Measurements from ENCODE around the gene SPP2.

SPP2 gene, protein sequence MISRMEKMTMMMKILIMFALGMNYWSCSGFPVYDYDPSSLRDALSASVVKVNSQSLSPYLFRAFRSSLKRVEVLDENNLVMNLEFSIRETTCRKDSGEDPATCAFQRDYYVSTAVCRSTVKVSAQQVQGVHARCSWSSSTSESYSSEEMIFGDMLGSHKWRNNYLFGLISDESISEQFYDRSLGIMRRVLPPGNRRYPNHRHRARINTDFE

DNA sequence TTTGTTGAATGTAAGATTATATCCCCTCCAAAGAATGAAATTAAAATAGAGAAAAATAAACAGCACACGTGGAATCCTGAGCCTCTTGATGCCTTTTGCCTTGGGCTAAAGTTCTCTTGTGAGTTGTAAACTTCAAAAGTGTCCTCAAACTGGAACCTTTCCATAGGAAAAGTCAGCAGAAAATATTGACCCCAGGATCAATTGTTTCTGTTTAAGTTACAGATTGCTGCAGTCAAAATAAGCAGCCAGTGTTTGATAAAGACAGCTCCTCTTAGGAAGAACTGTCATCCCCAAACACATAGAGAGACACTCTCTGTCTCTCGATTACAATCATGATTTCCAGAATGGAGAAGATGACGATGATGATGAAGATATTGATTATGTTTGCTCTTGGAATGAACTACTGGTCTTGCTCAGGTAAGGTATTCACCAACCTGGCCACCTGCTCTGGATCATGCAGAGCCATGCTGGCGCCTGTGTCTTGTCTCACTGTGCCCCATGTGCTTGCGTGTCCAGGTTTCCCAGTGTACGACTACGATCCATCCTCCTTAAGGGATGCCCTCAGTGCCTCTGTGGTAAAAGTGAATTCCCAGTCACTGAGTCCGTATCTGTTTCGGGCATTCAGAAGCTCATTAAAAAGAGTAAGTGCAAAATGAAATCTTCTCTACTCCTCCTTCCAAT is at the start of gene SPP2:
TSS of gene SPP2 (plus strand) at position 248 of the 681 bp plus-strand sequence. CDS start at position 333, 85 bp downstream.
- no peak for DNase-seq (ENCODE audit: low spot score)

DNA sequence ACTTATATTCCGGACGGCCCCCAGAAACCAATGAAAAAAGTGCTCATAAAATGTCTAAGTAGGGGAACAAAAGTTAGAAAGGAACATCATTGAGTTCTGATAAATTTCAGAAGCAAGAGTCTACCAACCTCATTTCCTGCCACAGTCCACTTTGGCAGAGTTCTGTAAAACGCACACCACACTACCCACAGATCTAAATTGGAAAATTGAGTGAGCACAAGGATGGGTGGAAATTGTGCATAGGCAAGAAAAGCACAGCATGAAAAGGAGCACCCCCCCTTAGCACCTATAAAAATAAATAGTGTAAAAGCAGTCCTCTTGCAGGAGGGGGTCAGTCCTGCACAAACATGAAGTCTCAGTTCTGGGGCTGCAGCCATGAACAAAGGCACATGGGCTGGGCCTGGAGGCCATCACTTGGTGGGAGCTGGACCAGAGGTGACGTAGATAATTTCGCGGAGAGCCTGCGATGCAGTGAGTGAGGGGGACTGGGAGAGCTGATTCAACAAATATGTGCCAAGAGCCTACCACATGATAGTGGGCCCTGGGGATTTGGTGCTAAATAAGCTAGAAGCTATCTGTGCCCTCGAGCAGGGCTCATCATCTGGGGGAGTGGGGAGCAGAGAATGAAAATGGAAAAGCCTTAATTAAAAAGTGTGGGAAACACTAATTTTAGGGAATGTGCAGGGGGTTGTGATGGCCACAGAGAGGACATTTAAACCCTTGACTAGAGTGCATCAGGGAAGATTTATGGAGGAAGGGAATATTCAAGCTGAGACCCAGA is 48.9 kb upstream of the SPP2 start:
- DNase-seq (ENCODE audit: low spot score) = no peak

DNA sequence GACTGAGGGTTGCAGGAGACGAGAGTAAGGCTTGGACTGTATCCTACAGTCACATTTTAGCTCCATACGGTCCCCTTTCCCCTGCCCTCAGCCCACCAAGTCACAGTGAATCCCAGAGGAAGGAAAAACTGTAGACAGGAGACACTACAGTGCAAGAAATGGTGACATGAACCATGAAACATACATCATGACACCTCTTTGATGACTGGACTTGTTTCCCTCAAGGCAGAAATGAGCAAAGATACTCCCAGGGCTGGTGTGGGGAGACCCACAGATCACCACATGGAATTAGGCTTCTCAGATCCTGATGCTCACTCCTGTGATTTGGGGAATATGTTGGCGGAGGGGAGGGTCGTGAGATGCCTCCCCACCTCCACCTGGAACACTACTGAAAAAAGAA is 48.2 kb upstream of the SPP2 start:
- DNase-seq (ENCODE audit: low spot score) = no peak

DNA sequence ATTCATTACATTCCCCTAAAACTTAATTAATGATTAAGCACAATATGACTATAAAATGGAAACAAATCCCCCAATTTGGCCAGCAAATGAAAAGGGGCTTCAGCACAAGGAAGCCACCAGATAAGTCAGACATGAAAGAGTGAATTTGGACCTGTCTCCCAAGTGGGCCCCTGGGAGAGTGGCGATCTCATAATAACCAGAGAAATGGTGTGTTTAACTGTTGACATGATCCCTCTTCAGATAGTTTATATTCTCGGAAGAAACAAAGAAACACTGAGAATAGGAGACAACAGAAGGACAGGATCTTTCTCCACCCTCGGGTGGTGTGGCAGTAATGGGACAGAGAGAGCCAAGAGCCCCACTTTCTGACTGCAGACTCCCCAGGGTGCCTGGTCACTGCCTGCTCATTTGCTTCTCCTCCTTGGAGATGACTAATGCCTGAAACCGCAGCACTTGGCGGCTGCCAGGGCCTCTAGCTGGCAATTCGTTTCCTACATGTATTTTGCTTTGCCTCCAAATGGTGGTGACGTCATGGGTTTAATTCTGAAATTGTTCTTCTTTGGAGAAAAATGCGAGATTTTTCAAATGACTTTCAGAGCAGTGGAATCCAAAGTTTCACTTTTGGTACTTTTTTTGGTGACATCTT is 46.4 kb upstream of the SPP2 start:
- peak; percentile 31 for DNase-seq (ENCODE audit: low spot score)

DNA sequence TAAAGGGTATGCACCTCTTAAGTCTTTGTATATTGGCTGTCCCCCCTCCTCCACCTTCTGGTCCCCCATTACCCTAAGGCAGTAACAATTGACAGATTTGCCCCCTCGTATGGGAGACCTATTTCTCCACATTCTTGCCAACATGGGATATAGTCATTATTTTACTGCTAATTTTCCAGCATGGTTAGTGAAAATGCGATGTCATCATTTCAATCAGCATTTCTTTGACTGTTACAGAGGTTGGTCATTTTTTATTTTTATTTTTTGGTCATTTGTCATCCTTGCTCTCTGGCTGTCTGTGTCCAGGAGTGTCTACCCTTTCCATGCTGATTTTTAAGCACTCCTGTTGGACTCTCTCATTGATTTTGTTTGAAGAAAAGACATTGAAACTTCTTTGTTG is 45.4 kb upstream of the SPP2 start:
- DNase-seq (ENCODE audit: low spot score) = no peak

DNA sequence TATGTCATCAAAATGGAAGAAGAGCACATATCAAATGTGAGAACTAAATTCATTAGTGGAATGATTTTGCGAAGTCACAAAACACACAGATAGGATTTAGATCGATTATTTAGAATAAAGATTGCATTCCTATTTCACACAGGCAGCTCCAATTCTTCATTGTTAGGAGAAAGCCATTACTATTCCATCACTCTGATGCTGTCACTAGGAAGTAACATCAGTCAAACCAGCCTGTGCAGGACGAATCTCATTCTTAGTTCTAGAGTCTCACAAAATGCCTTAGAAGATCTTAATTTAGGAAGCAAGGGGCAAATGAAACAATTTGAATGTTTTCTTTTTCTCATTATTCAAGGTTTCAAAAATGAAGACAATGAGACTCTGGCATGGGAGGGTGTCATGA is 44.0 kb upstream of the SPP2 start:
- DNase-seq (ENCODE audit: low spot score) = no peak

DNA sequence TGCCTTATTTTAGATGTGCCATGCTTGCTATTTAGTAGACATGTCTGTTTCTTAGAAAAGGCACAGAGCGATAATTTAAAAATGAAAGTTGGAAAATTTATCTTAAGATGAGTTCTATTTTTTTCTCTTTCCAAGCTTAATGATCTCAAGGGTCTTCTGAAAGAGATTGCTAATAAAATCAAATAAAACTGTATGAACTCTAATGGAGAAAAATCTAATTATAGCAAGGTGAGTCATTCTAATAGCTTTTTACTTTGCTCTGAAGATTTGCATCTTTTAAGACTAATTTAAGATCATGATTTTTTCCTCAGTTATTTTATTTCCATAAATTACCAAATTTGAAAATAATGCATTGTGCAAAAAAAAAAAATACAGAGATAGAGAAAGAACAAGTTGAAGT is 36.1 kb upstream of the SPP2 start:
- DNase-seq (ENCODE audit: low spot score) = no peak

DNA sequence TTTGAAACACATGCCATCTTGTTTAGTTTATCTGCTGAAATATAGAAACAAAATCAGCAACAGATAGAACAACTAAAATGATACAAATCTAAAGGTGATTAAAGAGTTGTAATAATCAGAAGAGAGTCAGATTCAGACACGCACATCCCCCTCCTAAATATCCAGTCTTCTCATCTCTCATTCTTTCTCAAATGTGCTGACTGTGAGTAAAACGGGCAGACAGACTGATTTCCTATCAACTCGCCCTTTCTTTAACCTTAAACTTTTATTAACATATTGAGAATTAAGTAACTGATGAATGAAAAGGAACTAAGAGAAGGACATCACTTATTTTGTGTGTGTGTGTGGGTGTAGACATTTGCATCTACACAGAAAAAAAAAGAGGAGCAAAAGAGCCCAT is 34.6 kb upstream of the SPP2 start:
- no peak for DNase-seq (ENCODE audit: low spot score)

DNA sequence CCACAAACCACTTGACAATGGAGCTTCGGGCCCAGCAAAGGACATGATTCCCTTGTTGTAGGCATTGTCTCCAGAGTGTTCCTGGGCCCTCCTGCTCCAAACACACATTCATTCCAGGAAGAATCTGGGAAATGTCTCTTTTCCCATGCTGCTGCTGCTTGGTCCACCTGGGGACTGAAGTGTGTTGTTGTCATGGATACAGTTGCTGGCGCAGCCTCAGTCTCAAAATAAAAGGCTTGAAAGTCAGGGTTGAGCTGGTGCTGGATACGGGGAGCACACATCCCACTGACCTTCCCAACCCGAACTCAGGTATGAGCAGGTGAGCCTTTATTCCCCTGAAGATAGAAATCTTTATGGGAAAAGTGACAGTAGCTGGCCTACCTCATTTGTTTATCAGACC is 30.6 kb upstream of the SPP2 start:
- DNase-seq (ENCODE audit: low spot score) = no peak

DNA sequence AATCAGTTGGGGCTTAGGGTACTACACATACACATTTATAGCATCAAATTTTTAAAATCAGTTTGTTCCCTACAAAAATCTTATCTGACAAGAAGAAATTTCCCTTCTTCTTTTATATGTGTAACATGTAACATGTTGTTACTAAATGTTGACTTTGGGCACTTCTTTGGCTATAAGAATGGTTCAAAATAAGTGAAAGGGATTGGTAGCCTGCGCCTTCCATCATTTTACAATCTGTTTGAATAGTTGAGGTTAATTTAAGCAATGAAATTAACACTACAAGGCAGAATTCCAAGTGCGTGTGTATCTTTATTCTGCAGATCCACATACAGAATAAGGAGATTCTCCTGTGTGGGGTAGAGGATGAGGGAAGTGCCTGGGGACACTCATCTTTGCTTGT is 30.2 kb upstream of the SPP2 start:
- DNase-seq (ENCODE audit: low spot score) = no peak

DNA sequence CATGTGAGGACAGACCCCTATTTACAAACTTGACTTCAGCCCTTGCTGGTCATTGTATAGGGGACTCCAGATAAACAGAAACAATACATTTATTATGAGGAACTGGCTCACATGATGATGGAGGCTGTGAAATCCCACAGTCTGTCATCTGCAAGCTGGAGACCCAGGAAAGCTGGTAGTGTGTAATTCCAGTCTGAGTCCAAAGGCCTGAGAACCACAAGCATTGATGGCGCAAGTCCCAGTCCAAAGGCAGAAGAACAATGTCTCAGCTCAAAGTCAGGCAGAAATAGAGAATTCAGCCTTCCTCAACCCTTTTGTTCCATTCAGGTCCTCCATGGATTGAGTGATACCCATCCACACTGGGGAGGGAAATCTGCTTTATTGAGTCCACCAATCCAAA is 28.1 kb upstream of the SPP2 start:
- DNase-seq (ENCODE audit: low spot score) = no peak

DNA sequence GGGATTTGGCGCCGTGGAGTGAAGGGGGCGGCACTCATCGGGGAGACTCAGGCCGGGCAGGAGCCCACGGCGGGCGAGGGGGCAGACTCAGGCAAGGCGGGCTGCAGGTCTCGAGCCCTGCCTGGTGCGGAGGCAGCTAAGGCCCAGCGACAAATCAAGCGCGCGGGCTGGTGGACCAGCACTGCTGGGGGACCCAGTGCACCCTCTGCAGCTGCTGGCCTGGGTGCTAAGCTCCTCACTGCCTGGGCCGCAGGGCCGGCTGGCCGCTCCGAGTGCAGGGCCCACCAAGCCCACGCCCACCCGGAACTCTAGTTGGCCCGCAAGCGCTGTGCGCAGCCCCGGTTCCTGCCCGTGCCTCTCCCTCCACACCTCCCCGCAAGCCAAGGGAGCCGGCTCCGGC is 26.2 kb upstream of the SPP2 start:
- DNase-seq (ENCODE audit: low spot score) = no peak

DNA sequence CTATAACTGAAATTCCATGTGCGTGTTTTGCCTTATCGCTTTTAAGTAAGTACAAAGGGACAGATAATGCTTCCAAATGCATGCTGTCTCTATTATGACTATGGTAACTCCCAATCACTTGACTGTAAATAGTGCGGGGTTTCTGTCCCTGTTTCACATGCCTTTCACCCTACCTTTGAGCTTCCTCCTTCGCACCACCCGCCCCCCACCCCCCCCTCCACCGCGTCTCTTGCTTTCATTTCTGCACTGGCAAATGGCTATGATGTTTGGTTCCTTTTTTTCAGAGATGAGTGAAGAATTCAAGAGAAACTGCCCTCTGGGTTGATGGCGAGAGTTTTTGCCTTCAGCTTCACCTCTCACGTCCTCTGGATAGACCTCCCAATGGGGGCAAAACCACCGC is 25.0 kb upstream of the SPP2 start:
- DNase-seq (ENCODE audit: low spot score) = peak; percentile 35

DNA sequence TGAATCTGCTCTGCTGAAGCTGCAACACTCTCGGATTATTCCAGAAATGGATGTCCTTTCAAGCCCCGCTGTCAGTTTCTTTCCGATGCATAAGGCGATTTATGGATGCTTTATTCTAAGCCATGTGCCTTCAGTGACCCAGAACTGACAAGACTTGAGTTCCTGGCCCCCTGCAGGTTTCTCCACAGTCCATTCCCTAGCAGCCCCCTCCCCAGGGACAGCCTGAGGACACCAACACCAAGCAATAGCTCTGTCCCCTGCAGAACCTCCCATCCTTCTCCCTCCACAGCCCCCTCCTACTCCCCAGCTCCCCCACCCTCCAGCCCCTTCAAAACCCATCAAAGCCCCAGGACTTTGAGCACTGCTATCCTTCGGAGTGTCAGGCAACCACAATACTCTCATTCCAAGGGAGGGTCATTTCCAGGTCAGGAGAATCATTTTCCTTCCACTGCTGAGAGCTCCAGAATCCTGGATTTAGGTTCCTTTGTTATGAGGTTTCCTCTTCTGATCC is 24.6 kb upstream of the SPP2 start:
- DNase-seq (ENCODE audit: low spot score) = peak; percentile 14

DNA sequence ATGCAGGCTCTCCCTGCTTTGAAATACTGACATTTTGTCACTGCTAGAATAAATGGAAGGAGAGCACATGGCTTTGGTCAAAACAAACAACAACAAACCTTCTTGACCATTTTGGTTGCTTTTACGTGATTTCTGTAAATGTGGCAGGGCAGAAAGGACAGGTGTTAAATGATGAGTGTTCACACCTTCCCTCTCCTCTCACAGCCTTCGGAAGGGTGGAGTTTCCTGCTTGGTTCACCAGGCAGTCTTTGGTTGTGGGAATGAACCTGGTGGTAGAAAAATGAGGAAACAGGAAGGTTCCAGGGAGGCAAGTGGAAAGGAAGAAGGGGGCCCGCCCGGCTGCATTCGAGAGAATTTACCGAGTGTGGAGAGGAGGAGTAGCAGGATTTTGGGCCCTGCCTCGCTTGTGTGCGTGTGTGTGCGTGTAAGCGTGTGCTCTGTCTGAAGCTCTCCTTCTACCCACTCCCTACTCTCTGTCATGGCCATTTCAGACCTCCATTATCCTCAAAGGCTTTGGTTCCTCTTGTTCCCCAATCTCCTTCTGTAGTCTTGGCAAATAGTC is 23.7 kb upstream of the SPP2 start:
- DNase-seq (ENCODE audit: low spot score) = no peak

DNA sequence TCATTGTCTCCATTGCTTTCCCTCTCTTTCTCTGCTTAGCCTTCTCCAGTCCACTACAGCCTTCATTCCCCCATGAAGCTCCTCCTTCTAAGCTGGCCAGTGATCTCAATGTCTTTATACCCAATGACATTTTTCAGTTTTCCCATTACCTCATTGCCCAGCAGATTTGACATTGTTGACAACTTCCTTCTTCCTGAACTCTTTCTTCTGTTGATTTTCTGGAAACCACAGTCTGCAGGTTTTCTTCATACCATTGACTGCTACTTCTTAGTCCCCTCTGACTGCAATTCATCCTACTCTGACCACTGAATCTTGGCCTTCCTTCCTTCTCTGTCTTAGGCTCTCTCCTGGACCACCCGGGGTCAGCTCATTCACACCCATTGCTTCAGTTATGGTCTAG is 22.9 kb upstream of the SPP2 start:
- DNase-seq (ENCODE audit: low spot score) = no peak

DNA sequence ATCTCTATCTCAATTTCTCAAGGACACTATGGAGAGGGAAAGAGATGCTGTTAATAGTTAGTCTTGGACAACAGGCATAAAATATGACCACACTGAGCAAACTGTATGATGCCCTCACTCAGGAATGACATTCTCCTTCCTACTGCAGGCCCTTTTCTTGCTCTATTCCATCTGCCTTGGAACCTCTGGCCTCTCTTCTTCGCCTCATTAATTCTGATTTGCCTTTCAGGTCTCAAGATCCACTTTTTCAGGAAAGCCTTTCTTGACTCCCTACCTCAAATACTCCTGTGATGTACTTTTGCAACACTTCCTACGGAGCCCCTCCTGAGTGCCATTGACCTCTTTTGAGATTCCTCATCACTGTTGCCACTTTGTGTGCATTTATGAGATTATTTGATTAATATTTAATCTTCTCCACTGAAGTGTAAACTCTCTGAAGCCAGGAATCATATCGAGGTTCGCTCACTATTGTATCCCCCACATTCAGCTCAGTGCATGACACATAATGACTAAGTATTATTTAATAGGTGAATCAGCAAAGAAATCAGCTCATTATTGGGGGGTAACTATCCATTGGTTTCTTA is 21.3 kb upstream of the SPP2 start:
- DNase-seq (ENCODE audit: low spot score) = no peak

DNA sequence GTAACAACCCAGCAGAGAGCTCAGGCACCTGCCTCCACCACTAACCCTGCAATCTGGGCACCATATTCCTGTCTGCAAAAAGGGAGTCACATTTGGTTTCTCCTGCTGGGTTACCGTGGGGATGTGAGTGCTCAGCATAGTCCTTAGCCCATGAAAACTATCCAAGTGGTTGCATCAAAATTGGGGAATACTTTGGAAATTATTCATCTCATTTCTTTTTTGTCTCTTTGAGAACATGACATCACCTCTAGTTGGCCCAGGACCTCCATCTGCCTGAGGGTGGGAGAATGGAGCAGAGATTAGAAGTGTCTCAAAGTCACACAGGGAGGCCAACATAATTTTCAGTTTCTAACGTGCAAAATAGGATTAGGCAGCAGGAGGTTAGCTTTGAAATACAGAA is 19.3 kb upstream of the SPP2 start:
- no peak for DNase-seq (ENCODE audit: low spot score)

DNA sequence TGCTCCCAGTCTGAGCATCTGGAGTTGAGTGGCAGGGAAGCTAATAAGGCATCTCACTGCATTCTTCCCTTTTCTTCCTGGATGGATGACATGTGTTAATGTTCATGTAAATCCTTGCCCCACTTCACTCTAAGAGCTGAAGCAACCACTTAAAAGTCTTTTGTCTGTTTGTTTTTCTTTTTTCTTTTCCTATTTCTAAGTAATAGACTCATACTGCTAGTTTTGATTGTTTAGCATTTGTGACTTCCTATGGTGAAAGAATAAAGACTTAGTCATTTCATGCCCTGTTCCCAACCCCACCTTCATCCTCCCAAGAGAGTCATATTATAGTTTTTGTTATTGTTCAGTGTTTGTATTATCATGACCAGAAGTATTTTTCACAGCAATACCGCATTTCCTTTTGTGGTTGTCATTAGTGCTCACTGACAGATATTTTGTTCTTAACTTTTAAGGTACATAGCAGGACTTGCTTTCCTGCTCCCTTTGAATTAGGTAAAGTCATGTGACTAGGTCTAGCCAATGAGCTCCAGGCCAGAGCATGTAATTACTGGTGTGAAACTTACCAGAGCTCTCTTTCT is 18.1 kb upstream of the SPP2 start:
- DNase-seq (ENCODE audit: low spot score) = no peak

DNA sequence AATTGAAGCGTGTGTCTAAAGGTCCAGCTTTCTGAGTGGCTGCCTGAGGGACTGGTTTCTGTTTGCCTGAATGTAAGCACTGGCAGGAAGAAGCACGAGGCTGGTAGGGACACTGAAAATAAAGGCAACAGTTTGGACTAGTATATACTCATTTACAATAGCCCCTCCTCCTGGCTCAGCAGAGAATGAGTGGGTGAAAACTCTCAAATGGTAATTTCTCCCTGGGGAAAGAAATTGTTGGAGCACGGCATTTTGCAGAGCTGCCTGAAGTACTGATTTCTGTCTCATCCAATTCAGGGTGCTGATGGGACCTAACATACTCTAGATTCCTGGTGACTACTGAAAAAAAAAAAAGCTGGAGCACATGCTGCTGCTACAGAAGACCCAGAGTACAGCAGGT is 17.3 kb upstream of the SPP2 start:
- no peak for DNase-seq (ENCODE audit: low spot score)

DNA sequence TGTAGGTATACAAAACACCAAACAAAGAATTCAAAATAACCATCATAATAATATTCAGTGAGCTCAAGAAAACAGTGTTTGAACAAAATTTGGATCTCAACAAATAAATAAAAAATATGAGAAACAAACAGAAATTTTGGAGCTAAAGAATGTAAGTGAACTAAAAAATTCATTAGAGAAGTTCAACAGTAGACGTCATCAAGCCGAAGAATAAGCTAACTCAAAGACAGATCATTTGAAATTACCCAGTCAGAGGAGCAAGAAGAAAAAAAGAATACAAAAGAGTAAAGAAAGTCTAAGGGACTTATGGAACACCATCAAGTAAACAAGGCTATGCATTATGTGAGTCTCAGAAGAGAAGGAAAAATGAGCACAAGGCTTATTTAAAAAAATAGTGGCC is 16.6 kb upstream of the SPP2 start:
- DNase-seq (ENCODE audit: low spot score) = no peak

Measured in SW480 (cell line).